IPS-18a (cell line): ENCODE results near the gene ATXN2L.
A peak's percentile ranks its signal among the peaks of the same experiment; 100 is the strongest.

ENCODE experiments used
- H3K27ac ChIP-seq: one replicate; pipeline ENCODE4 v1.5.1; 2013; ENCODE audit warnings: low read length
- H3K27me3 ChIP-seq: one replicate; pipeline ENCODE4 v1.6.1; 2013; ENCODE audit warnings: mild to moderate bottlenecking, low read length; ENCODE audit not compliant: control insufficient read depth, insufficient read depth
- H3K36me3 ChIP-seq: one replicate; pipeline ENCODE4 v1.6.1; 2013; ENCODE audit warnings: low read depth, low read length; ENCODE audit not compliant: control insufficient read depth
- H3K4me1 ChIP-seq: one replicate; pipeline ENCODE4 v1.6.1; 2013; ENCODE audit warnings: low read depth, low read length; ENCODE audit not compliant: control insufficient read depth
- H3K4me3 ChIP-seq: one replicate; pipeline ENCODE4 v1.5.1; 2013; ENCODE audit warnings: low read length
- H3K9ac ChIP-seq: one replicate; pipeline ENCODE4 v1.6.1; 2013; ENCODE audit warnings: mild to moderate bottlenecking, low read length, moderate library complexity
- H3K9me3 ChIP-seq: one replicate; pipeline ENCODE4 v1.6.1; 2013; ENCODE audit warnings: low read depth, low read length; ENCODE audit not compliant: control insufficient read depth

The ATXN2L gene

DNA sequence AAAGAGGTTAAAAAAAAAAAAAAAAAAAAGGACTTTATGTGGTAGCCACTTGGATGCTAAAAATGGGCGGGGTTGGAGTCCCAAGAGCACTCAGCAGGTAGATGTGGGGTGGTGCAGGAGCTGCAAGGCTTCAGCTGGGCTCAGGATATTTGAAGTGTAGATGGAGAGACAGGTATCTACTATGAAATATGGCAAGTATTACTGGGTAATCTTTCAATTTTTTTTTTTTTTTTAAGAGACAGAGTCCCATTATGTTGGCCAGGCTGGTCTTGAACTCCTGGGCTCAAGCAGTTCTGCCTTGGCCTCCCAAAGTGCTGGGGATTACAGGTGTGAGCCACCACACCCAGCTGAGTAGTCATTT lies 15.7 kb downstream of the ATXN2L start:
- Histone ChIP-seq H3K4me3 (no peak overlapping the region), H3K27me3 (no peaks in the 10 kb centered on the region), H3K9ac (no peak overlapping the region), H3K9me3 (no peaks in the 10 kb centered on the region), H3K4me1 (no peaks in the 10 kb centered on the region), H3K36me3 (peaks cover 68% of the 10 kb centered on the region), H3K27ac (no peak overlapping the region)

DNA sequence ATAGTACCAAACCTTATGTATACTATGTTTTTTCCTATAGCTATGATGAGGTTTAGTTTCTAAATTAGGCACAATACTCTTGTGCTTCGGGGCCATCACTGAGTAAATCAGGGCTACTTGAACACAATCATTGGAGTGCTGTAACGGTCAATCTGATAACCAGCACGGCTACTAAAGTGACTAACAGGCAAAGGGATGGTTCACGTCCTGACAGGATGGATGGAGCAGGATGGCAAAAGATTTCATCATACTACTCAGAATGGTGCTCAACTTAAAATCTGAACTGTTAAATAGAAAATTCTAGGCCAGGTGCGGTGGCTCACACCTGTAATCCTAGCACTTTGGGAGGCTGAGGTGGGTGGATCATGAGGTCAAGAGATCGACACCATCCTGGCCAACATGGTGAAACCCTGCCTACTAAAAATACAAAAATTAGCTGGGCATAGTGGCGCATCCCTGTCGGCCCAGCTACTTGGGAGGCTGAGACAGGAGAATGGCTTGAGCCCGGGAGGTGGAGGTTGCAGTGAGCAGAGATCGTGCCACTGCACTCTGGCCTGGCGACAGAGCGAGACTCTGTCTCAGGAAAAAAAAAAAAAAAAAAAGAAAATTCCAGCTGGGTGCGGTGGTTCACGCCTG lies 16.3 kb downstream of the ATXN2L start:
- Histone ChIP-seq H3K27ac (no peak overlapping the region), H3K36me3 (peaks cover 68% of the 10 kb centered on the region), H3K27me3 (no peaks in the 10 kb centered on the region), H3K4me3 (no peak overlapping the region), H3K9me3 (no peaks in the 10 kb centered on the region), H3K9ac (no peak overlapping the region), H3K4me1 (no peaks in the 10 kb centered on the region)

DNA sequence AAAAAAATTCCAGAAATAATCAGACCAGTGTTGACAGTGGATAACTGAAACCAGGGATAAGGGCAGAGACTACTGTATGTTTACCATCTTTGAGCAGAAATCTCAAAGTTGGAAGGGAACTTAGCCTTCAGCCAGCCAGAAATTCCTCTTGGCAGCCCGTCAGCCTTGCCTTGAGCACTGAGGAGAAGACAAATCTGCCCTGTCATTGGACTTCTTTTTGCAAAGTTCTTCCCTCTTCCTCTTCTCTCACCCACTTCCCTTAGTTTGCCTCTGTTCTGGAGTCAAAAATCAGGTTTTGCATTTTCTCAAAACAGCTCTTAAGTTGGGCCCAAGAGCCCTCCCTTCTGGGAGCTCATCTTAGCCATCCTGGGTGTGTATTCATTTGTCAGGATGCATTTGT lies 17.1 kb downstream of the ATXN2L start:
- no peaks in the 10 kb centered on the region for H3K4me1 ChIP-seq
- H3K9ac ChIP-seq: no peak overlapping the region
- no peaks in the 10 kb centered on the region for H3K27me3 ChIP-seq
- peaks cover 68% of the 10 kb centered on the region for H3K36me3 ChIP-seq
- no peak overlapping the region for H3K4me3 ChIP-seq
- H3K9me3 ChIP-seq: no peaks in the 10 kb centered on the region
- H3K27ac ChIP-seq: no peak overlapping the region

DNA sequence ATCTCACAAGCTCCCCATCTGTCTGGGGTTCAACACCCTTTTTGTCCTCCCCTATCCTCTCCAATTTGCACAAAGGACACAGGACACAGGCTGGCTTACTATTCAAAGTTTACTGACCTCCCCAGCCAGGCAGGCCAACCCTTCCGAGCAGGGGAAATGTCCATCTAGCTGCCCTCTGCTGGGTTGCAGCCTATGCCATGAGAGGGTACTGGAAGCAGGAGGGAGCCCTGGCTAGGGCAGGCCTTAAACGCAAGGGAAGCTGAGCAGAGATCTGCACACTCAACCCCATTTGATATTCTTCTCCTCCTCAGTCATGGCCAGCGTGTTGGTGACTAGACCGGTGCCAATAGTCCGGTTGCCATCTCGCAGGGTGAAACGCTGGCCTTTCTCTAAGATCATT lies 19.9 kb downstream of the ATXN2L start:
- H3K4me3 ChIP-seq: no peak overlapping the region
- H3K27ac ChIP-seq: no peak overlapping the region
- H3K4me1 ChIP-seq: no peaks in the 10 kb centered on the region
- no peaks in the 10 kb centered on the region for H3K9me3 ChIP-seq
- peaks cover 44% of the 10 kb centered on the region for H3K36me3 ChIP-seq
- H3K27me3 ChIP-seq: no peaks in the 10 kb centered on the region
- no peak overlapping the region for H3K9ac ChIP-seq

DNA sequence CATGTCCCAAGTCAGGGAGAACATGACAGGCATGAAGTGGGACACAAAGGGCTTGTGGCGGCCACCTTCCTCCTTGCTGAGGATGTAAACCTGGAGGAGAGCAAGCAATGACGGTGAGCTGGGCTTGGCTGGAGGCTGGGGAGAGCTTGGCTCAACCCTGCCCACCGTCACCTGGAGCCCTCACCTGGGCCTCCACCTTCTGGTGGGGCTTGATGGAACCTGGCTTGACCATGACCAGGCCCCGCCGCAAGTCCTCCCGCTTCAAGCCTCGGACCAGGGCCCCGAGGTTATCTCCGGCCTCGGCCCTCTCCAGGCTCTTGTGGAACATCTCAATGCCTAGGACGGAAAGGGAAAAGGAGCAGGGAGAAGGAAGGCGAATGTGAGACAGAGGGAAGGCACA lies 21.0 kb downstream of the ATXN2L start:
- H3K27me3 ChIP-seq: no peaks in the 10 kb centered on the region
- no peaks in the 10 kb centered on the region for H3K9me3 ChIP-seq
- H3K4me1 ChIP-seq: no peaks in the 10 kb centered on the region
- H3K4me3 ChIP-seq: no peak overlapping the region
- H3K9ac ChIP-seq: no peak overlapping the region
- peaks cover 36% of the 10 kb centered on the region for H3K36me3 ChIP-seq
- no peak overlapping the region for H3K27ac ChIP-seq

DNA sequence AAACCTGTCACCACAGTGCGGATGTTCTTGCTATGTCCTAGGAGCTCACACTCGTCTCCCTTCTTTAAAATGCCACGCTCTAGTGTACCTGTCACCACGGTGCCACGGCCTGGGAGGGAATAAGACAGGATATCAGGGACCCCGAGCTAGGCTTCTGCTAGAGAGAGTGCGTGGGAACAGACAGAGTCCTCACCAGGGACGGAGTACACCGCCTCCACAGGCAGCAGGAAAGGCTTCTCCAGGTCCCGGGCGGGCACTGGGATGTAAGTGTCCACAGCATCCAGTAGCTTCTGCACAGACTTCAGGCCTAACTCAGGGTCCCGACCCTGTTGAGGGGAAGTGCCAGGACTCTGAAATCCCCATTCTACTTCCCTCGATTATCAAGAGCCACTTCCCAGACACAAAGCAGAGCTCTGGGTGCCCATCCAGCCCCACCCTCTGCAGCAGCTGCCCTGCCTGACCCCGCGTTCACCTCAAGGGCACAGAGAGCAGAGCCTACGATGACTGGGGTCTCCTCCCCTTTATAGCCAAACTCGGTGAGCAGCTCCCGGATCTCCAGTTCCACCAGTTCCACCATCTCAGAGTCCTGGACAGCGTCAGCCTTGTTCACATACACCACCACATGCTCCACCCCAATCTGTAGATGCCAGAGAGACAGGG lies 21.6 kb downstream of the ATXN2L start:
- Histone ChIP-seq H3K9me3 (no peaks in the 10 kb centered on the region), H3K4me1 (no peaks in the 10 kb centered on the region), H3K4me3 (no peak overlapping the region), H3K9ac (no peak overlapping the region), H3K27me3 (no peaks in the 10 kb centered on the region), H3K36me3 (peaks cover 32% of the 10 kb centered on the region), H3K27ac (no peak overlapping the region)

DNA sequence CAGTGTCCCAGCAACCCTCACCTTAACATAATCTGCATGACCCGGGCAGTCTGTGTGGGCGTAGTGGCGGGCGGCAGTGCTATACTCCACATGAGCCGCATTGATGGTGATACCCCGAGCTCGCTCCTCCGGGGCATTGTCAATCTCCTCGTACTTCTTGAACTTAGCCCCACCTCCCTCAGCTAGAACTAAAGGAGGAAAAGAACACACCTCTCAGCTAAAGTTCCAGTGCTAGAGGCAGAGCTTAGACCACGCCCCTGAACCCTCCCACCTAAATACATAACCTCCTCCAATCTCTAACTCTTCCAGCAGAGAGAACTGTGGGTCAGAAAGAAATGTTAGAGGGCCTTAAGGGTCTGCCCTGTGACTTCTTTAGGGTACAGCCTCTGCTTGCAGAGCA lies 22.5 kb downstream of the ATXN2L start:
- peak overlapping the region; percentile 92 for H3K4me3 ChIP-seq
- H3K4me1 ChIP-seq: no peaks in the 10 kb centered on the region
- H3K9me3 ChIP-seq: no peaks in the 10 kb centered on the region
- peak overlapping the region; percentile 11 for H3K27ac ChIP-seq
- H3K36me3 ChIP-seq: peaks cover 32% of the 10 kb centered on the region
- no peaks in the 10 kb centered on the region for H3K27me3 ChIP-seq
- peak overlapping the region; percentile 84 for H3K9ac ChIP-seq

DNA sequence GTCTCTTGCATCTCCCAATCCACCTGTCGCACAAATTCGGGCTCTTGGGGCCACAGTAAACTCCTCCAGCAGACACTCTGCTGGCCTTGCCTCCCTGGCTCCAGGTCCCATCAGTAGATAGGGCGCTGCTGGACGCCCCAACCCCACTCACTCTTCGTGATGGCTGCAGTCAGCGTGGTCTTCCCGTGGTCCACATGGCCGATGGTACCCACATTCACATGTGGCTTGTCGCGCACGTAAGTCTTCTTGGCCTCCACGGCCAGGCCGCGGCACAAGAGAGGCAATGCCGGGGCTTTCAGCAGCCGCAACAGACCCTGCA lies 22.9 kb downstream of the ATXN2L start:
- no peaks in the 10 kb centered on the region for H3K9me3 ChIP-seq
- peak overlapping the region; percentile 92 for H3K4me3 ChIP-seq
- H3K27me3 ChIP-seq: no peaks in the 10 kb centered on the region
- peaks cover 32% of the 10 kb centered on the region for H3K36me3 ChIP-seq
- H3K27ac ChIP-seq: peak overlapping the region; percentile 11
- H3K9ac ChIP-seq: peak overlapping the region; percentile 84
- H3K4me1 ChIP-seq: no peaks in the 10 kb centered on the region

DNA sequence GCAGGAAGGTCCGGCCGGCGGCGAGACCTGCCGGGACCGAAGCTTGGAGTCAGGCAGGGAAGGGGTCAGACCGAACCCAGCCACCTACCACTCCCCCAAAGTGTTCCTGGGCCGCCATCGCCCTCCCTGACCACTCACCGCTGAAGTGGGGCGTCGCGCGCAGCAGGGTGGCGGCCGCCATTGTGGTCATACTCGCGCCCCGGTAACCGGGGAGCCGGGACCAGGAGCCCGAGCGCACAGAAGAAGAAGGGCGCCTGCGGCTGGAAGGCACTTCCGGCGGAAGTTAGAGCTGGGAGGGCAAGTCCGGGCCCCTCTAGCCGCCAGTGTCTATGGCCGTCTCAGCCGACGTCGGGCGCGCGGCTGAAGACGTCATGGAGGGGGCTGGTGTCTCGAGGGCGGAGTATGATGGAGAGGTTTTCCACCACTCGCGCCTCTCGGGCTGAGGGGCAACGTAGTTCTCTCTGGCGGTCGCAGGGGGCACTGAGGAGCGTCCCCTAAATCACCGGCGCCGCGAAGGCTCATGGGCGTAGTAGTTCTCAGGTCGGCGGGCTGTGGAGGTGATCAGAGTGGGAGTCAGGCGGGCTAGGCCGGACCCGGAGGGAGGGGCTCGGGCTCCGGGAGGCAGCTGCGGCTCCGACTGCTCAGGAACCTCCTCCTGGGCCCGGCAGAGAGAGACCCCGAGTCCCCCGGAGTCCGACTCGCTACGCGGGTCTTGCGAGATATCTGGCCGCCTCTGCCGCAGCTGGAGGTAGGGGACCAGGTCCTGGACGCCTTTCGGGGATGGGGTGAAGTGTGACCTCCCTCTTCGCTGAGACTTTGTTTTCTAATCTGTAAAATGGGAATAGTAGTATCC lies 23.5 kb downstream of the ATXN2L start, which contains the start of gene TUFM:
Gene TUFM (minus strand): TSS at position 269 of the 853 bp plus-strand sequence. CDS start 79 bp downstream, at position 190.
- Histone ChIP-seq H3K4me1 (no peaks in the 10 kb centered on the region), H3K36me3 (peaks cover 32% of the 10 kb centered on the region), H3K9ac (peak within 1 kb of the TSS; percentile 84), H3K9me3 (no peaks in the 10 kb centered on the region), H3K27me3 (no peaks in the 10 kb centered on the region), H3K4me3 (peak within 1 kb of the TSS; percentile 92), H3K27ac (peak within 1 kb of the TSS; percentile 49)

DNA sequence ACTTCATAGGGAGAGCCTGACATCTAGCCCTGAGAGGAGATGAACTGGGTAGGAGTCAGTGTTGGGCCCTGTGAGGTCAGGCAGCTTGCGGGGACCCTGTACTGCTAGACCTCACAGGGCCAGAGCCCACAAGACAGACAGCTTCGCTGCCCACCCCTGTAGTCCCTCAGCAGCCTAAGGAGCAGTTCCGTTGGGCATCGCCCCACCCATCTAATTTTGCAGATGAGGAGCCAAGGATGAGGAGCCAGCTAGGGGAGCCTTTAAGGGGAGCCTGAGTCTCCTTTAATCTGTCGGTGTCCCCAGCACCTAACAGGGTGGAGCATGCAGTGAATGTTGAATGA lies 24.1 kb downstream of the ATXN2L start:
- Histone ChIP-seq H3K9ac (peak overlapping the region; percentile 68), H3K4me1 (no peaks in the 10 kb centered on the region), H3K27me3 (no peaks in the 10 kb centered on the region), H3K27ac (no peak overlapping the region), H3K9me3 (no peaks in the 10 kb centered on the region), H3K36me3 (peaks cover 31% of the 10 kb centered on the region), H3K4me3 (peak overlapping the region; percentile 92)

DNA sequence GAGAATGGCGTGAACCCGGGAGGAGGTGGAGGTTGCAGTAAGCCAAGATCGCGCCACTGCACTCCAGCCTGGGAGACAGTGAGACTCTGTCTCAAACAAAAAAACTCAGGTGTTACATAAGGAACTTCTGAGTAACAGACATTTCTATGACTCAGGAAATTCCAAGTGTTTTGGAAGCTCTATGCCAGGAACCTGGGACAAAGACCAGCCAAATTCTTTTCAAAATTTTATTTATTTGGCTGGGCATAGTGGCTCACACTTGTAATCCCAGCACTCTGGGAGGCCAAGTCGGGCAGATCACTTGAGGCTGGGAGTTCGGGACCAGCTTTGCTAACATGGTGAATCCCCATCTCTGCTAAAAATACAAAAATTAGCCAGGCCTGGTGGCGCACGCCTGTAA lies 35.6 kb downstream of the ATXN2L start:
- Histone ChIP-seq H3K9ac (no peak overlapping the region), H3K27me3 (no peaks in the 10 kb centered on the region), H3K4me3 (no peak overlapping the region), H3K27ac (no peak overlapping the region), H3K9me3 (no peaks in the 10 kb centered on the region), H3K4me1 (no peaks in the 10 kb centered on the region), H3K36me3 (no peaks in the 10 kb centered on the region)
